ENCODE measurements around the gene KIF18B.

Gene KIF18B

DNA sequence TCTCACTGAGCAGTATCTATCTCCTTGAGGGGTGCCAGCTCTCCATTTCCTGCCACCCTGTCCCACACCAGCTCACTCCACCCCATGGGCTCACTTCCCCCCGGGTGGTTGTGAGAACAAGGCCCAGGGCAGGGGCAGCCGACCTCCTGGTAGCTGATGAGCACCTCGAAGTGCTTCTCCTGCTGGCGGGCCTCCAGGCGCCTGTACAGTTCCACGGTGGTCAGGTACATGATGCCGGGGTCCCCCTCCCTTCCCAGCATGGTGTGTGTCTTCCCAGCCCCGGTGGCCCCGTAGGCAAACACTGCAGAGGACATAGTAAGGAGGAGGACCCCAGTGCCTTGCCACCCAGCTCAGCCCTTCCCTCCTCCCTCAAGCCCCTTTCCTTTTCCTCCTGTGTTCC, 12.5 kb downstream of the KIF18B start:
- DNase-seq, result no peak

GRCh38 chr17:44934745-44935105, 12.8 kb downstream of the KIF18B start:
- no peak for DNase-seq

- no peak for DNase-seq
These were observed 13.5 kb downstream of the KIF18B start for GRCh38 chr17:44933824-44934744.

DNA sequence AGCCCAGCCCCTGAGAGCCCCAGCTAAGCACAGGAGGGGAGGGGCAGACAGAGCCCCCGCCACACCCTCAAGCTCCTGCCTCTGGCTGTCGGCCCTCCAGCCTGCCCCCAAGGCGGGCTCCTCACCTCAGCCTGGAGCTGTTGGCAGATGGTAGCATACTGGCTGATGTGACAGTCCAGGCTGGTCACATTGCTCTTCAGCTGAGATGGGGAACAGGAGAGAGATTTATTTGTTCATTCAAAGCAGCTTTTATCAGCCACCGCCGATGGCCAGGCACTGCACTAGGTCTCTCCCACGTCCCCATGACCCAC, 14.8 kb downstream of the KIF18B start:
- DNase-seq, result no peak

DNA sequence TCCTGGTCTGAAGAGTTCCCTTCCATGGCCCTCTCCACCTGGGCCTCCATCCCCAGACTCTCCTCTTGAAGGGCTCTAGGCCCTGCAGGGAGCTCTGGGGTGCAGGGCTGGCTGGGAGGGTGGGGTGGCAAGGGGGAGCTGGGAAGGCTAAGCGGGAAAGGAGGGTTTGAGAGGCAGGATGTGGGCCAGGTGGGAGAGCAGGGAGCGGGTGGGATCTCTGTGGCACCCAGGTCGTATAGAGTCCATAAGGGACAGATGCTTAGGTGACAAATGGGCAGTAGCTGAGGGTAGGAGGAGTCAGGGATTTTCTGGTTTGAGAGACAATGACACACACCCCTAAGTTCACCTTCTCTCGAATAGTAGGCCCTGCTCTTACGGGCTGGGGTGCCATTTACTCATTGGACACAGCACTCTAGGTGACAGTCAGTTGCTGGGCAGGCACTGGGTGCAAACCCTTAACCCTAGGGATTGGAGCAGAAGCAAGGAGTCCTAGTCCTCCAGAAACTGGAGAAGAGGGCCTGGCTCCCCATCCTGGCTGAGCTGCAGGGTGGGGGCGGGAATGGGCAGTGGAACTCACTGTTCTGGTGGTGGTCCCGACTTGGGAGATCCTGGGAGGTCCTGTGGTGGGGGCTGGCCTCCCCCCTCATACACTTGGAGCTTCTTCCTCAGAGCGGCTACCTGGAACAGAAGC, 15.3 kb downstream of the KIF18B start:
- DNase-seq, result no peak

GRCh38 chr17:44931376-44931775, 16.2 kb downstream of the KIF18B start:
- DNase-seq, result no peak

DNA sequence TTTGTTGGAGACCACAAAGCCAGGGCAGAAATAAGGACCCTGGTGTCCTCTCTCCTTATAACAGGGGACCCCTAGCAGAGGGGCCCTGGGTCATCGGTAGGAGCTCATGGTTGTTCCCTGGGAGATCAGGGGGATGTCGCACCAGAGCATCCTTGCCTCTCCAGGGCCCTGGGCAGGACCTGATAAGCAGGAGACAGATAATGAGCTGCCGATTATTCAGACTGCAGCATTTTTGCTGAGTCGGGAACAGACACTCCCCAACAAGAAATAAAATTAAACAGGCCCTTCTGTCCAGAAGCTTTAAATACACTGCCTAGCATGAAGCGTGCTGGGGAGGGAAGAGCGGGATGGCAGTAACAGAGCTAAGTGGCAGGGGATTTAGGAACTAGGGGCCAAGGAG, 16.9 kb downstream of the KIF18B start:
- no peak for DNase-seq

DNA sequence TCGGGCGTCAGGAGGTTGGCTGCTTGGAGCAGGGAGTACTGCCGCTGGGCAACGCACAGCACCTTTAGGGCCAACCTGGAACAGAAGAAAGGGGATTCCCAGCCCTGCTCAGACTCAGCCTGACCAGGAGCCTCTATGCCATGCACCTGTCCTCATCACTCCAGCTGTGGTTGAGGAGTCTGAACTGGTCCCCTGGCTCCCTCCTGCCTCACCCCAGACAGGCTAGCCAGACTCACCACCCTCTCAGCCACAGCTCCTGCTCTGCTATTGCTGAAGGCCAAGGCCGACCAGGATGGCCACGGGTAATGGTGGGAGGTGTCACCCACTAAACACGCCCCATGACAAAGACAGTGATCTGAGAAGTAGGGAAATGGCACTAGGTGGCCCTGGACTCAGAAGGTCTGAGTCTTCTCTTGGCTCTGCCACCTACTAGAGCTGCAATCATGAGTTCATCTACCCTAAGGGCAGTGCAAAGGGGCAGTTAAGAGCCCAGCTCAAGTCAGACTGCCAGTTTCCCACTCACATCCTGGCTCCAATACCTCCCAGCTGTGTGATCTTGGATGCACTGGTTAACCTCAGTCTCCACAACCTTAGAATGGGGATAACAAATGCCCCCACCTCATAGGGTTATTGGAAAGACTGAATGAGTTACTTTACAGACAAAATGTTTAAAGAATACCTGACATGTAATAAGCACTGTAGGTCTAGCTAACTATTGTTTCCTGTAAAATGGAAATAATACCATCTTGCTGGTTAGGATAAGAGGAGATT, 18.4 kb downstream of the KIF18B start:
- DNase-seq, result no peak

GRCh38 chr17:44928136-44928535, 19.4 kb downstream of the KIF18B start:
- DNase-seq, result no peak

DNA sequence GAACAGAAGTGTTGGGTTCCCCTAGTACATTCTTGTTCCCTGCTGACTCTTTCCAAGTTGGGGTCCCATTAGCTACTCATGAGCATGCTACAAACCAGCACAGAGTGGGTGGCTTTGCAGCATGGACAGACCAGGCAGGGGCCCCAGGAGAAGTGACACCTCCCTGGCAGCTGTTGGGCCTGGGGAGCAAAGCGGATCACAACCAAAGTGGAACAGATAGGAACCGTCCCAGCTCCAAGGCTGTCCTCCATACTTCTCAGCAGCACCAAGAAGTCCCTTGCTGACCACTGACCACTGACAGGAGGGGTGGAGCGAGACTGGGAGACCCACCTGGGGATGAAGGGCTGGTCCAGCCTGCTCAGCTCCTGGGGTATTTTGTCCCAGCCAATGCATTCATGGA, 19.9 kb downstream of the KIF18B start:
- DNase-seq, result no peak

GRCh38 chr17:44926821-44927525, 20.6 kb downstream of the KIF18B start:
- DNase-seq, result no peak

DNA sequence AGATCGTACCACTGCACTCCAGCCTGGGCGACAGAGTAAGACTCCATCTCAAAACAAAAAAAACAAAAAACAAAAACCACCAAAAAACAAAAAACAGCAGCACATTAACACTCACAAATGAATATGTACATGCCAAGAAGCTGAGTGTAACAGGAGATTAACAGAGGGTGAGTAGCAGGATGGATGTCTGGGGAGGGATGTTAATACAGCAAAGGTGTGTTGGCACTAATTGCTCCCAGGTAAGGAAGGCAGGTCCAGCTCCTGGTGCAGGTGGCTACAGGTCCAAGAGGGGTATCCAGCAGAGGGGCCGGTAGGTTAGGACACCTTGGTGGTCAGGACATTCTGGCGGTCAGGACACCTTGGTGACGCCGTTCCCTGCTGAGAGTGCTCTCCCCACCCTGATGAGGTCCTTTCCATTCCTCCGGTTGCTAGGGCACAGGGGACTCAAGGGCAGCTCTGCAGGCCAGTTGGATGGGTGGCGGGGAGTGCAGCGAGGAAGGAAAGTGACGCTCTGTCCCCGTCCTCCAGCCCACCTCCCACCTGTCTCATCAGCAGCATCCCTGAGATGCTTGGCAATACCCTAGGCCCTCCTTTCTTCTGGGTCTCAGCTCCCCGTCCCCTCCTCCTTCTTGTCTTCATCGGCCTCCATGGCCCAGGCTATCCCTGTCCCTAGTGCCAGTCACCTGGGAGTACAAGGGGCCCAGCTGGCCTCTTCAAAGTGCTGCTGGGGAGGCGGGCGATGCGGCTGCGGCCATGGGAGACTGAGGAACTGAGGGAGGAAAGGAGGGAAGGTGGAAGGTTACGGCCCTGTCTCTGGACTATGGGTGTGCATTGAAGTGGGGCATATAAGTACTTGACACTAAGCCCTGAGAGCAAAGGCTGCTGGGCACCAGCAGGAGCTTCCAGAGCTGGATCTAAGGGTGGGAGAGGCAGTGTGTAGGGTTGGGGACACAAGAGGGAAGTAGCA, 21.6 kb downstream of the KIF18B start:
- DNase-seq, result no peak

- no peak for DNase-seq
These were observed 23.4 kb downstream of the KIF18B start for GRCh38 chr17:44924107-44924544.

DNA sequence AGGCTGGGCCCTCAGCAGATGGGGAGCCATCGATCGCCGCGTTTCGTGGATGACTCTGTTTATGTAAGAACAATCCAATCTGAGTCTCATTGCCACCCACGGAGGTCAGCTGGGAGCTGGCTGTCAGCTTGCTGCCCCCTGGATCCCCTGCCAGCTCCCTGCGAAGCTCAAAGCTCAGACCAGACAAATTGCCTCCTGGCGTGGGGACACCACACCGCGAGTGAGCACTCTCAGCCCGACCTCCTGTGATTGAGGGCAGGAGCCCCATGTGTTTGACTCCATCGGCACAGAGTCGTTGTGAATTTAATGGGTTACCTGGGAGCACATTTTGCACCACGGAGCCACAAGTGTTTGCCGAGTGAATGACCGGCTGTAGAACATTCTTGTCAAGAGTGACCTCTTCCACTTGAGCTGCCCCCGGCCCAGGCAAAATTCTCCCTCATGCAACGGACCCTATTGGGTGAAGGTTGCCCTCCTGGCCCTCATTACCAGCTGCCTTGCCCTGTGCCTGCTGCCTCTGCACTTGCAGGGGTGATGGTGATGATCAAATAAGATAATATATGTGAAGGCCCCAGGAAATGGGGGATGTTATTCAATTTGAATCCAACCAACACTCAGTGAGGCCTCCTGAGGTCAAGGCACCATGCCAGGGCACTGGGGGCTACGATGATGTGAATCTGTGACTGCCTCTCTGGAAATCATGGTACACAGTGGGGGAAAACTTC, 24.7 kb downstream of the KIF18B start:
- no peak for DNase-seq

DNA sequence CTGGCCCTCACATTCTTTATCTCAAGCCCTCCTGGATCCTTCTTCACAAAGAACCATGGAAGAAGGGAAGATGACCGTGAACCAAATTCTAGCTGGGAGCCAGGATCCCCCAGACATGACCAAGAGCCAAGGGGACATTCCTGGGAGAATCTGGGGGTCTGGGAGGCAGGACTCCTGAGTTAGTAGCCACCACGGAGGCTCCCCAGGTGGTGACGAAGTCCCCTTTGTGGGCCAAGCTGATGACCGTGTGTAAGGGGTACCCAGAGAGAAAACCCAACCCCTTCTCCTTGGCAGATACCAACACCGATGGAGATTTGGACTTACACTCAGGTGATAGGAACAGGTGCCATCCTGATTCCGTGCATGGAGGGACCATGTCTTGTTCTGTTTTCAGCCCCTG, 25.4 kb downstream of the KIF18B start:
- DNase-seq, result no peak

DNA sequence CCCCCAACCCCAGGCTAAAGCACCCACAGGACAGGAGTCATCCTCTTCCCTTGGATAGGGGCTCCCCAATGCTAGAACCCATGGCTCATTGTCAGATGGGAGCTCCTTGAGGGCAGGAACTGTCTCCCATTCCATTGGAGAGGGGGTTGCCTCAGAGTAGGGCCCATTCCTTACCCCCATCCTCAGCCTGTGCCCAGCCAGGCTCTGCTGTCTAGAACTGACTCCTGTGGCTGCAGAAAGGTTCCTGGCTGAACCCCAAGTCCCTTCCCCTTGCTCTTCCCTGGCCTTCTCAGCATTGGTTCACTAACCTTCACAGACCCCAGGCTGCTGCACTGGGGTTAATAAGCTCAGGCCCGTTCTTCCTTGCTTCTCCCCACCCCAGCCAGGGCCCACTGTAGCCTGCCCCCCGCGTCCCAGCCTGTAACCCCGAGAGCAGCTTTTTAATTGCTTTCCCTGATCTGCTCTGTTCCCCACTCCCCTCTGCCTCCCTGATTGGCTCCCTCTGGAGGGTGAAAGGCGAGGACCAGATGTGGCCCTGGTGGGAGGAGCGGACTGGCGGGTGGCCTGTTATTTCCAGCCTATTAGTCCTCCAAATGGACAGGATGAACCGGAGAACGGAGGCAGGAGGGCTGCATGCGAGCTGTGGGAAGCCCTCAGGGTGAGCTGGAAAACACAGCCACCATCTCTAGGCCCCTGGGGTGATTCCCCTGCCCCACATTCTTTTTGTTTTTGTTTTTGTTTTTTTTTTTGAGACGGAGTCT, 26.3 kb downstream of the KIF18B start:
- no peak for DNase-seq

DNA sequence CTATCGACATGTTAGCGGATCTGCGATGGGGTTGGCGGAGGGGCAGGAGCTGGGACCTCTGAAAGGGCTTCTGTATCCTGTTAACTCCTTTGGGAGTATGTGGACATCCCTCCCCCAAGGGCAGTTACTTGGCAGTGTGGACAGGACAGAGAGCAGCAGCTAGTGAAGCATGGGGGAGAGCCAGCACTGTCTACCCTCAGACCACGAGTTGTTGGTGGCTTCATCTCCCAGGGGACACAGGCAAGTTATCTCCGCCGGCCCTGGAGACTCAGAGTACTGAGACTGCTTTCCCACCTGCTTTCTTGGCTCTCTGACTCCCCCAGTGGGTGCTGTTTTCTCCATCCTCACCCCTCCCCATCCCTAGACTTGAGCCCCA, 27.0 kb downstream of the KIF18B start:
- no peak for DNase-seq

- peak; percentile 87 to 88 for DNase-seq
These were observed 27.5 kb downstream of the KIF18B start for GRCh38 chr17:44919885-44920564.

DNA sequence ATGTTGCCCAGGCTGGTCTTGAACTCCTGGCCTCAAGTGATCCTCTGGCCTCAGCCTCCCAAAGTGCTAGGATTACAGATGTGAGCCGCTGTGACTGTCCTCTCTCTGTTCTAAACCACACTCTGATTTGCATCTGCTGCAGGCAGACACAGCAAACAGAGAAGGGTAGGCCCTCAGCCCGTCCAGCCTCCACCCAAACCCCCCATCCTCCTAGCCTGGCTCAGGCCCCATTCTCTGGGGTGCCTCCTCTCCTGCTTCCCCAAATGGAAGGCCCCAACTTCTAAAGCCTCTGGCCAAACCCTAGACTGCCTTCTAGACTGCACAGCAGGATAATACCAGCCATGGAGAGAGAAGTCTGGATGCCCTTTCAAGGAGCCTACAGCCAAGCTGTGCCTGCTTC, 28.2 kb downstream of the KIF18B start:
- DNase-seq, result no peak

DNA sequence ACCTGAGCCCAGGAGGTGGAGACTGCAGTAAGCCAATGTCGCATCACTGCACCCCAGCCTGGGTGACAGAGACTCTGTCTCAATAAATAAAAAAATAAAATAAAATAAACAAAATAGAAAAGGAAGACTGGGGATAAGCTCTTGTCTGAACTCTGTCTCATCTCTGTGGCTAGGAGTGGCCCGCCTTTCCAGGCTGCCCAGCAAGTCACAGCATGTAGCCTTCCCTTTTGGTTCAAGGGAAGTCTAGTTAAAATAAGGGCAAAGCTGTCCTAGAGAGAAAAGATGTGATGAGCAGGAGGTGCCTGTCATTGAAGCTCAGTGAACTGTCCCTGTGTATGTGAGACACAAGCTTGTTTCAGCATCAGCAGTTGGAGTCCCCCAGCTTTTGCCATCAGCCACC, 29.6 kb downstream of the KIF18B start:
- DNase-seq, result no peak

Measured in AML-193 (cell line).